Suprapubic skin (tissue), 3 donors: ENCODE data around the gene SON.

Source experiments
- EP300 ChIP-seq: sonication (generic); formaldehyde crosslinking; IDR thresholded peaks from one replicate; pipeline ENCODE4 v1.6.1; 2017; ENCODE audit warnings: antibody characterized with exemption
- POLR2A ChIP-seq, 2 donors: fragments of 450-650 bp; IDR thresholded peaks; one replicate each; pipeline ENCODE4 v1.6.1; 2017; ENCODE audit warnings: antibody characterized with exemption in 2 of 2, mild to moderate bottlenecking in 2 of 2, moderate library complexity in 2 of 2
- TF ChIP-seq, protein P1 (sequence below), 2 donors: fragments of 200-600 bp in 1 of 2; fragments of 450-650 bp in 1 of 2; sonication (generic) in 1 of 2; IDR thresholded peaks; one replicate each; pipeline ENCODE4 v1.5.1; 2016 to 2019; ENCODE audit warnings: antibody characterized with exemption in 2 of 2, mild to moderate bottlenecking in 1 of 2, moderate library complexity in 1 of 2

DNA sequence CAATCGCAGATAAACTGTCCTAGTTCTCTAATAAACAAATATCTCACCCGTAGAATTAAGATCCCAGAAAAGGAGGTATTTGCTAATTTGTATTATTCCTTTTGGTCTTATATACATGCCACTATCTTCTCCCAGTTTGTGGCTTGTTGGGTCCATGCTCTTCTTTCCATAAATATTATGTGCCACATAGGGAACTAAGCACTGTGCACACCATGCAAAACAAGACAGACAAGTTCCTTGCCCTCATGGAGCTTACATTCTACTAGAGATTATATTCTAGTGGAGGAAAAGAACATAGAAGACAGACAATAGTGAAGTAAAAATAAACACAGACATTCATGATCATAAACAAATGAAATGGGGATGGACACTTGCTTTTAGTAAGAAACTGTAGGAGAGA, 5.6 kb upstream of the SON start:
- TF ChIP-seq, protein P1, sequence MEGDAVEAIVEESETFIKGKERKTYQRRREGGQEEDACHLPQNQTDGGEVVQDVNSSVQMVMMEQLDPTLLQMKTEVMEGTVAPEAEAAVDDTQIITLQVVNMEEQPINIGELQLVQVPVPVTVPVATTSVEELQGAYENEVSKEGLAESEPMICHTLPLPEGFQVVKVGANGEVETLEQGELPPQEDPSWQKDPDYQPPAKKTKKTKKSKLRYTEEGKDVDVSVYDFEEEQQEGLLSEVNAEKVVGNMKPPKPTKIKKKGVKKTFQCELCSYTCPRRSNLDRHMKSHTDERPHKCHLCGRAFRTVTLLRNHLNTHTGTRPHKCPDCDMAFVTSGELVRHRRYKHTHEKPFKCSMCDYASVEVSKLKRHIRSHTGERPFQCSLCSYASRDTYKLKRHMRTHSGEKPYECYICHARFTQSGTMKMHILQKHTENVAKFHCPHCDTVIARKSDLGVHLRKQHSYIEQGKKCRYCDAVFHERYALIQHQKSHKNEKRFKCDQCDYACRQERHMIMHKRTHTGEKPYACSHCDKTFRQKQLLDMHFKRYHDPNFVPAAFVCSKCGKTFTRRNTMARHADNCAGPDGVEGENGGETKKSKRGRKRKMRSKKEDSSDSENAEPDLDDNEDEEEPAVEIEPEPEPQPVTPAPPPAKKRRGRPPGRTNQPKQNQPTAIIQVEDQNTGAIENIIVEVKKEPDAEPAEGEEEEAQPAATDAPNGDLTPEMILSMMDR (IDR thresholded peaks at IDR 0.05): no peak
- no peak for TF ChIP-seq EP300
- no peak for TF ChIP-seq POLR2A (IDR thresholded peaks at IDR 0.05)
